Activated CD8-positive, alpha-beta T cell treated with anti-CD3 and anti-CD28 coated beads, Interleukin-2, amount 10 ng/mL, durations not matched to agents 7 days and 5 days (primary cell): ENCODE results near the gene MVK. TPM values are rescaled to one million over a fixed set of nuclear protein-coding genes. Genes with fewer than 3 reads are reported as not detected.

Experiments used
- ATAC-seq: fragments of 150-1000 bp; cut with Tn5 transposase; one replicate; pipeline ENCODE4 v1.10.0; 2021; ENCODE audit warnings: moderate library complexity
- CTCF ChIA-PET: fragments of 350-600 bp; sonication (Branson Sonifier 250); formaldehyde crosslinking; loops from one replicate; lab custom pipeline; 2021; ENCODE audit warnings: antibody characterized with exemption; lab: Charles Lee
- POLR2A ChIA-PET: fragments of 350-600 bp; sonication (Branson Sonifier 250); formaldehyde crosslinking; loops from one replicate; lab custom pipeline; 2021; ENCODE audit warnings: antibody characterized with exemption; lab: Charles Lee
- DNase-seq: peaks from one replicate; pipeline ENCODE4 v3.0.0-alpha.2; 2020
- H3K27ac Mint-ChIP-seq: one replicate; pipeline ENCODE4 v1.8.0; 2021; ENCODE audit warnings: mild to moderate bottlenecking, mixed read lengths
- H3K27me3 Mint-ChIP-seq: one replicate; pipeline ENCODE4 v1.8.0; 2021; ENCODE audit warnings: low read depth, mixed read lengths
- H3K36me3 Mint-ChIP-seq: one replicate; pipeline ENCODE4 v1.8.0; 2021; ENCODE audit warnings: low read depth, mixed read lengths
- H3K4me1 Mint-ChIP-seq: one replicate; pipeline ENCODE4 v1.8.0; 2021; ENCODE audit warnings: low read depth, mixed read lengths
- H3K4me3 Mint-ChIP-seq: one replicate; pipeline ENCODE4 v1.8.0; 2021; ENCODE audit warnings: mild to moderate bottlenecking, mixed read lengths
- H3K9me3 Mint-ChIP-seq: one replicate; pipeline ENCODE4 v1.8.0; 2022; ENCODE audit warnings: mixed read lengths; ENCODE audit not compliant: insufficient read depth
- total RNA-seq, 2 experiments: library from RNA; stranded (reverse); gene quantifications; one replicate each; pipeline ENCODE4 v1.2.3, GENCODE V29; 2021

MVK gene
- total RNA-seq, 2 experiments from 2014 or later: 25.0 to 28.5 TPM

DNA sequence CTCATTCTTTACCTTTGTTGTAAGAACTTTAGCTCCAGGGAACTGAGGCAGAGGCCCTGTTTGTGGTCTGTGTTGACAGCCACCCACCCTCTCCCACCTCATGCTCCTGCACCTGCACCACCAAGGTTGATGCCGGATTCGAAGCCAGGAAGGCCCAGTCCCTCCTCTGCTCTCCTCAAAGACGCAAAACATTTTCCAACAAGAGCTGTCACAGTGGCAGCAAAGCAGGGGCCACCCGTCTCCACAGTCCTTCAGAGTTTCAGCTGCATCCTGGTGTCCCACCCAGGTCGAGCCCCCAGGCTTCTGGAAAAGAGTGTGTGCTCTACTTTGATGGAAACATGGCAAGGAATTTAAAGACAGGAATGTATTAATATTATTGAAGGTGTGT lies 37.7 kb upstream of the MVK start:
- Mint-ChIP-seq H3K9me3 (no peaks in the 10 kb centered on the region), H3K36me3 (no peaks in the 10 kb centered on the region), H3K27me3 (no peaks in the 10 kb centered on the region), H3K4me1 (no peaks in the 10 kb centered on the region), H3K27ac (no peak overlapping the region), H3K4me3 (no peak overlapping the region)
- POLR2A ChIA-PET: no interaction called here
- CTCF ChIA-PET: no interaction called here
- ATAC-seq: no peak
- no peak for DNase-seq

DNA sequence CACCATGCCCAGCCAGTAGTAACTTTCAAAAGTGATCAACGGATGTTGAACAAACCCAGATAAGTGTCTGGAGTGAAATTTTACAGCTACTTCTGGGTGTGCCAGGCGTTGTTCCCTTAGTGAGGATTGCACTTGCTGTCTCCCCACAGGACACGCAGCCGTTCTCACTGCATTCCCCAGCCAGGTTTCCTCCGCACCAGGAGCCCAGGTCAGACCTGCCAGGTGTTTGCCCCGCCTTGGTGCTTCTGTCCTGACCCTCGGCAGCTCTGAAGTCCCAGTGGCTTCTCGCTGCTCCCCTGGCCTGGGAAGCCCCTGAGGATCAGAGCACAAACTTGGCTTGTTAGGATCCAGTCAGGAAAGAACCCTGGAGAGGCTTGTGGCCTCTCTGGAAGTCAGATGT lies 36.5 kb upstream of the MVK start:
- no peaks in the 10 kb centered on the region for H3K4me1 Mint-ChIP-seq
- no peak overlapping the region for H3K4me3 Mint-ChIP-seq
- DNase-seq: no peak
- ATAC-seq: no peak
- no peaks in the 10 kb centered on the region for H3K9me3 Mint-ChIP-seq
- no peak overlapping the region for H3K27ac Mint-ChIP-seq
- H3K27me3 Mint-ChIP-seq: no peaks in the 10 kb centered on the region
- POLR2A ChIA-PET: interaction anchor here (0.6 kb wide), 1 partner anchor 58 kb away, joined by 3 read pairs; no protein-coding TSS in a partner anchor
- no peaks in the 10 kb centered on the region for H3K36me3 Mint-ChIP-seq
- CTCF ChIA-PET: no interaction called here

DNA sequence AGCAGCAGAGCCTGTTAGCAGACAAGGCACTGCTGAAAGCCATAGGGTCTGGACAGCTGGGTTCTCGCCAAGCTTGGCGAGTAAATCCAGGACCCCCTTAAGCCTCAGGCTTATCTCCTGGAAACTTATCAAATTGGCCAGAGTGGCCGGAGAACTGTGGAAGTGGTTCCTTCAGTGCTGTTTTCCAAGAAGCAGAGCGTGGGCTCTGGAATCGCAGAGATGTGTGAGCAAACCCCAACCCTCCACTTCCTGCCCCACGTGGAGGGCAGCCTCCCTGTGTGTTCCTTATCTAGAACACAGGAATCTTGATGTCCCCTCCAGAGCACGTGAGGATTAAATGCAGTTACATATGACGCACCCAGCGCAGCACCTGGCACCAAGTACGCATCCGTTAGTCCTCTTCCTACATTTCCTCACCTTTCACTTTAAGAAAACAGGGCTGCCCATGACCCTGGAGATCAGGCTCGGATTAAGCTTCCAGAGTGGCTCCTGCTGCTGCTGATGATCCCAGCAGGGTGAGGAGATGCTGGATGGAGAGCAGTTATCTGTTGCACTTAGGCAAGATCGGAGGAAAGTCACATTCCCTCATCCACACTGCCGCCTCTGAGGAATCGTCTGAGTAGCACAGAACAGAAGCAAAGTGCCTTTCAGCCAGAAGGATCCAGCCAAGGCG lies 35.3 kb upstream of the MVK start:
- no peak for DNase-seq
- POLR2A ChIA-PET: no interaction called here
- Mint-ChIP-seq H3K36me3 (no peaks in the 10 kb centered on the region), H3K4me1 (no peaks in the 10 kb centered on the region), H3K9me3 (no peaks in the 10 kb centered on the region), H3K4me3 (no peak overlapping the region), H3K27me3 (no peaks in the 10 kb centered on the region), H3K27ac (no peak overlapping the region)
- no peak for ATAC-seq
- CTCF ChIA-PET: no interaction called here

DNA sequence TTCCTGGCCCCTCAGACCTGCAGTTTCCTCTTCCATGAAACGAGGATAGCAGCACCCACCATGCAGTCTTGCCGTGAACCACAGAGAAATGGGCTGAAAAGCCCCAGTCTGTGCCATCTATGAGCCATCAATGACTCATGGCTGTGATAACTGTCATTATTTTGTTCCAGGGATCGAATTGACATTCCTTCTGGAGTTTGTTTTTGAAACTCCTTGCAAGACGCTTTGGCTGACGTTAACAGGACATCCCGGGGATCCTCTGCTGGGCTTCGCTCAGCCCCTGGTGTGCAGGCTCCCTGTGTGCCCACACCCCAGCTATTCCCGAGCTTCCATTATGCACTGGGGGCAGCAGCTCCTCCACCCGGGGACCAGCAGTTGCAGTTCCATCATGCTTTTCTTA lies 34.1 kb upstream of the MVK start:
- ATAC-seq: no peak
- Mint-ChIP-seq H3K36me3 (no peaks in the 10 kb centered on the region), H3K4me1 (peaks cover 3% of the 10 kb centered on the region), H3K4me3 (no peak overlapping the region), H3K27ac (no peak overlapping the region), H3K9me3 (no peaks in the 10 kb centered on the region), H3K27me3 (no peaks in the 10 kb centered on the region)
- ChIA-PET POLR2A (no interaction called here), CTCF (no interaction called here)
- no peak for DNase-seq

DNA sequence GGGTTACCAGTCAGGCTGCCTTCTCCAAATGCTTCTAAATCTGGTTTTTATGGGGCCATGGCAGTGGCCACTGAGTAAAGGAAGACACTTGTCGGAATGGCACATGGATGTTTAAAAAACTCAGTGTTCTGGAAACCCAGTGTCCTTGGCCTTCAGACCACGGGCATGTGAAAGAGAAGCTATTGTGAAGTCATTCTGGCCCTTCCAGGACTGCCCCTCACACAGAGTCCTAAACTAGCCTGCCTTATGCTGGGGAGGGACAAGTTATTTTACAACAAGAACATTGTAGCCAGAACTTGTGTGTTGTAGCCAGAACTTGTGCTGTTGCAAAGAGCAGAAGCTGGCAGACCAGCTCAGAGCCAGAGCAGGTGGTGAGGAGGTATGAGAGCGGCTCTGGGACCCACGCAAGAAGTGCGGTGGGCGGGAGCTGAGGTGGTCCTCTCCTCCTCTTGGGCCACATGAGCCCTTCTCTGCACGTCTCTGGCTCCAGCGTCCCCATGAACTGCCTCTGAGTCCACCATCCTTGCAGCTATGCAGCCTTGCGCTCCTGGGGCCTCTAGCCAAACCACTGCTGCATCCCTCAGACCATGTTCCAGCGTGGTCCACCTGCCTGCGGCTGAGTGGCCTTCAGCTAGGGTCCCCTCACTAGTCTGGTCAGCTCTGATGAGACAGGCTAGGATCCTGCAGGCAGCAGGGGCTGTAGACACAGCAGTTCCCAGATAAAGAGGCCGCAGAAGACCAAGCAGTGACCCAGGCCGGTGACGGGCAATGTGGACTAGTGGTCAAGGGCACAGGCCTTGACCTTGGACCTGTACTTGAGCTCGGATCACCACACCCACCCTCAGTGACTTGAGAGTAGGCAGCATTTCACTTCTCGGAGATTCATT lies 32.8 kb upstream of the MVK start:
- Mint-ChIP-seq H3K27me3 (no peaks in the 10 kb centered on the region), H3K27ac (no peak overlapping the region), H3K36me3 (no peaks in the 10 kb centered on the region), H3K4me1 (peaks cover 12% of the 10 kb centered on the region), H3K4me3 (no peak overlapping the region), H3K9me3 (no peaks in the 10 kb centered on the region)
- no peak for ATAC-seq
- DNase-seq: no peak
- ChIA-PET POLR2A (no interaction called here), CTCF (no interaction called here)

DNA sequence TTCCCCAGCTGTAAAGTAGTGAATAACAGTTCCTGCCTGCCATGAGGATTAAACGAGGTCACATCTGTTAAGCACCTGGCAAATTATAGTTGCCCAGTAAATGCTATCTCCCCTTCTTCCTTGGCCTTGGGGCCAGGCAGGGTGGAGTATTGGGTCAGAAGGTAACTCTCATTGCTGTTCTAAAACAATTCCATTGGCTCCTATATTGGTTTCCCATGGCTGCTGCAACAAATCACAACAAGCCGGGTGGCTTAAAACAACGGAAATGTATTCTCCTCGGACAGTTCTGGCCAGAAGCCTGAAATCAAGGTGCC lies 32.2 kb upstream of the MVK start:
- ChIA-PET CTCF (no interaction called here), POLR2A (no interaction called here)
- no peak overlapping the region for H3K27ac Mint-ChIP-seq
- DNase-seq (no peak), ATAC-seq (no peak)
- no peaks in the 10 kb centered on the region for H3K36me3 Mint-ChIP-seq
- H3K9me3 Mint-ChIP-seq: no peaks in the 10 kb centered on the region
- no peaks in the 10 kb centered on the region for H3K27me3 Mint-ChIP-seq
- peaks cover 12% of the 10 kb centered on the region for H3K4me1 Mint-ChIP-seq
- no peak overlapping the region for H3K4me3 Mint-ChIP-seq

DNA sequence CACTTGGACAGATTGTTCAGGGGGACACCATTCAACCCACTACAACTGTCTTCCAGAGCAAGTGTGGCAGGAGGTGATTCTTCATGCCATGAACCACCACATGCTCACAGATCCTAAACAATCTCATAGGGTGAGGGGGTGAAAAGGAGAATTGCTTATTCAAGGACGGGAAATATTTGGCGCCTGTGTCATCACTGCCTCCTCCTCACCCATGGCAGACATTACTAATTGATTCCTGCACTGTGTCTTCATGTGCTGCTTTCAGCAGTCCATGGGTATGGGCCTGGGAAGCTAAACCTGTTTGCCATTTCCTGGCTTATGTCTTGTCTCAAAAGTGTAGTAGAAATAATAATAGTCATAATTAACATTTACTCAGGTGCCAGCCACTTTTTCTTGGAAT lies 31.6 kb upstream of the MVK start:
- Mint-ChIP-seq H3K27me3 (no peaks in the 10 kb centered on the region), H3K4me1 (peaks cover 12% of the 10 kb centered on the region), H3K27ac (no peak overlapping the region), H3K9me3 (no peaks in the 10 kb centered on the region), H3K4me3 (no peak overlapping the region), H3K36me3 (no peaks in the 10 kb centered on the region)
- DNase-seq (no peak), ATAC-seq (no peak)
- ChIA-PET CTCF (no interaction called here), POLR2A (no interaction called here)

DNA sequence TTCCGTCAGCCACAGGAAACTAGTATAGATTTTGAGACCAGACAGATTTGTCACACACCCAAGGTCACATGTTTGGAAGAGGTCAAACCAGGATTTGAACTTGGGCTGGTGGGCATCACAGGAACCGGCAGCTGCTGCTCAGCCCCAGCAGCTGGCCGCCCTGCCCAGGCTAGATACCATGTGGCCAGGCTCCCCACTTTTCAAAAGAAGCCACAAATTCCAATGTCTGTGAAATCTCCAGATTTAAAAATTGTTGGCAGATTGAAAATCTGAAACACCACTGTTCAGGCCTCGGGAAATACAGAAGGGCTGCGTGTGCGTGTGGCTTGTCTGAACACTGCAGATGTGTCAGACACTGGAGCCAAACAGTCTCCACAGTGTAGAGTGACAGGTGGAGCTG lies 30.7 kb upstream of the MVK start:
- H3K4me1 Mint-ChIP-seq: peaks cover 12% of the 10 kb centered on the region
- ChIA-PET CTCF (no interaction called here), POLR2A (no interaction called here)
- no peak overlapping the region for H3K27ac Mint-ChIP-seq
- peaks cover 8% of the 10 kb centered on the region for H3K27me3 Mint-ChIP-seq
- DNase-seq (no peak), ATAC-seq (no peak)
- H3K9me3 Mint-ChIP-seq: no peaks in the 10 kb centered on the region
- H3K36me3 Mint-ChIP-seq: no peaks in the 10 kb centered on the region
- H3K4me3 Mint-ChIP-seq: no peak overlapping the region

DNA sequence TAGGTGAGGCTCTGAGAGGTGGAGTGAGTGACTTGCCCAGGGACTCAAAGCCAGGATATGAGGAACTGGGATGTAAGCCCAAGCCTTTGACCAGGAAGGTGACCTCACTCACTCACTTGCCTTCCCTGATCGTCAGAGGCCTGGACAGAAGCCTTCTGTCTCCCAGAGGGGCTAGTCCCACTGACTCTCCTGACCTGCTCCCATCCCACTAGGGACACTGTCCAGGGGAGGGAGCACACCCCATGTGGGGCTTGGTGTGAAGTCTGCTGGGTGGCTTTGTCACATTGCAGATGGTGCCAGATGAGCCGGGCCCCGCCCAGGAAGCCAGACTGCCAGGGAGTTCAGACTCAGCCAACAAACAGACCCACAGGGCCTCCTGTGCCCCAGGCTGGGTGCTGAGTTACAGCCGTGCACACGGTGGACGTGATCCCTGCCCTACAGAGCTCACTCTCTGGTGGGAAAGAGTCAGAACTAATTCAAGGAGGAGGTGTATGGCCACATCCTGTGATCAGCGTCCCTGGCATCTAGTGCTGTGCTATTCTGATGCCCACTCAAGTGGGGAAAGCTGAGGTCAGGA lies 28.6 kb upstream of the MVK start:
- ChIA-PET POLR2A (no interaction called here), CTCF (interaction anchor here (0.5 to 1.0 kb wide), 2 partner anchors 52 to 117 kb away, joined by 3 read pairs; no protein-coding TSS in a partner anchor)
- H3K27me3 Mint-ChIP-seq: peaks cover 17% of the 10 kb centered on the region
- no peak overlapping the region for H3K4me3 Mint-ChIP-seq
- peak overlapping the region; percentile 71 for H3K27ac Mint-ChIP-seq
- H3K36me3 Mint-ChIP-seq: no peaks in the 10 kb centered on the region
- peaks cover 12% of the 10 kb centered on the region for H3K4me1 Mint-ChIP-seq
- peak; percentile 48 for DNase-seq
- H3K9me3 Mint-ChIP-seq: no peaks in the 10 kb centered on the region
- peak; percentile 67 for ATAC-seq

DNA sequence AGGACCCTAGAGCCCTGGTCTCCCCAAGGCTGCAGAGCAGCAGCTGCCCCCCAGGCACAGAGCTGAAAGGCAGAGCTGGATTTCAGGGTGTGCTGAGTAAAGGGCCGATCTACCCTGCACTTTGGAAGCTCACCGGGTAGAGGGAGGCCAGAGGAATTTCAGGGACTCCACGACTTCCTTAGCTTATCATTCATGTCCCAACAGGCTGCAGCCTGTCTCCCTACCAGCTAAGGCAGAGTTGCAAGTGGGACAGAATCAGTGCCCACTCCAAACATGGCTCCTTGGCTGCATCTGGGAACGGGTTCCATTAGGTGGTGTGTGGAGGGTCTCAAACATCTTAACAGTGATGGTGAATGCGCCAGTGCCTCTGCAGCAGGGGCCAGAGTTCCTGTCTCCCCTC lies 27.8 kb upstream of the MVK start:
- peaks cover 12% of the 10 kb centered on the region for H3K4me1 Mint-ChIP-seq
- POLR2A ChIA-PET: no interaction called here
- H3K27me3 Mint-ChIP-seq: peaks cover 17% of the 10 kb centered on the region
- no peak for DNase-seq
- H3K27ac Mint-ChIP-seq: no peak overlapping the region
- CTCF ChIA-PET: interaction anchor here (0.5 kb wide), 1 partner anchor 118 kb away, joined by 3 read pairs; no protein-coding TSS in a partner anchor
- no peaks in the 10 kb centered on the region for H3K9me3 Mint-ChIP-seq
- ATAC-seq: no peak
- H3K36me3 Mint-ChIP-seq: no peaks in the 10 kb centered on the region
- no peak overlapping the region for H3K4me3 Mint-ChIP-seq

DNA sequence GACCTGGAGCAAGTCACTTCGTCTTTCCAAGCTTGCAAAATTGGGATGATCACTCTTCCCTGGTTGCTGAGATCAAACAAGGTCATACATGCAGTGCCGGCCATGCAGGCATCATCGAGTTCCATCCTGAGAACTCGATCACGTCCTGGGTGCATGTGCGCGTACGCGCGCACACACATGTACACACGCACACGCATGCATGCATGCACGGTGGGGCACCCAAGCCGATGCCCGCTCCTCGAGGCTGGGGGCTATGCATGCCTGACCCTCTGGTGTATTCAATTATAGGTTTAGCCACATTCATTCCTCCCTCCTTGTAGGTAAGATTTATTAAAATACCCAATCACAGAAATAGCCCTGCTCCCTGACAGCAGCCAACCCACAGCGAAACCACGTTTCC lies 26.3 kb upstream of the MVK start:
- H3K27ac Mint-ChIP-seq: no peak overlapping the region

DNA sequence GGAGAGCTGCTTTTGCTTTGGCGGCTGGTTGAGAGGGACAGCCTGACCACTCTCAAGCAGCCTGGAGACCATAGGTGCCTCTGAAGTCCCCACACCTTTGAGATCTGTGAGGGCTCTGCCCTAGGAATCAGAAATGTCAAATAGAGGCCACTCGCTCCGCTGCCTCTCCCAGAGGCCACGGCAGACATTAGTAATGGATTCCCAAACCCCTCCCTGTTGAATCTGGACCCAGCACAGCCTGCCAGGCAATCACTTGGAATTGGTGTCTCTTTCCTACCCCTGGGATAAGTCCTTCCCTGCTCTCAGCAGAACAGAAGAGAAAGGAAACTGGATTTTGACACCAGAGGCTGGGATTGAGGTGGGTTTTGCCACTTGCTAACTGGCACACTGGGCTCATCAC lies 25.3 kb upstream of the MVK start:
- ChIA-PET CTCF (no interaction called here), POLR2A (no interaction called here)
- no peak overlapping the region for H3K27ac Mint-ChIP-seq
- H3K36me3 Mint-ChIP-seq: no peaks in the 10 kb centered on the region
- H3K27me3 Mint-ChIP-seq: peaks cover 17% of the 10 kb centered on the region
- no peak for DNase-seq
- H3K9me3 Mint-ChIP-seq: no peaks in the 10 kb centered on the region
- ATAC-seq: no peak
- no peak overlapping the region for H3K4me3 Mint-ChIP-seq
- peaks cover 12% of the 10 kb centered on the region for H3K4me1 Mint-ChIP-seq

More for the DNA sequence above, 26.3 kb upstream of the MVK start:
- POLR2A ChIA-PET: no interaction called here
- CTCF ChIA-PET: no interaction called here
- H3K36me3 Mint-ChIP-seq: no peaks in the 10 kb centered on the region
- peaks cover 12% of the 10 kb centered on the region for H3K4me1 Mint-ChIP-seq
- peaks cover 17% of the 10 kb centered on the region for H3K27me3 Mint-ChIP-seq
- no peak overlapping the region for H3K4me3 Mint-ChIP-seq
- DNase-seq (no peak), ATAC-seq (no peak)
- H3K9me3 Mint-ChIP-seq: no peaks in the 10 kb centered on the region
